Activated CD8-positive, alpha-beta T cell treated with anti-CD3 and anti-CD28 coated beads, Interleukin-2, amount 10 ng/mL, durations not matched to agents 7 days and 5 days (primary cell): Measurements from ENCODE around the gene MTMR2. TPM values are rescaled to one million over a fixed set of nuclear protein-coding genes. Genes with fewer than 3 reads are reported as not detected.

Source experiments
- ATAC-seq: fragments of 150-1000 bp; cut with Tn5 transposase; one replicate; pipeline ENCODE4 v1.10.0; 2021; ENCODE audit warnings: moderate library complexity
- CTCF ChIA-PET: fragments of 350-600 bp; sonication (Branson Sonifier 250); formaldehyde crosslinking; loops from one replicate; lab custom pipeline; 2021; ENCODE audit warnings: antibody characterized with exemption; lab: Charles Lee
- POLR2A ChIA-PET: fragments of 350-600 bp; sonication (Branson Sonifier 250); formaldehyde crosslinking; loops from one replicate; lab custom pipeline; 2021; ENCODE audit warnings: antibody characterized with exemption; lab: Charles Lee
- DNase-seq: peaks from one replicate; pipeline ENCODE4 v3.0.0-alpha.2; 2020
- H3K27ac Mint-ChIP-seq: one replicate; pipeline ENCODE4 v1.8.0; 2021; ENCODE audit warnings: mild to moderate bottlenecking, mixed read lengths
- H3K27me3 Mint-ChIP-seq: one replicate; pipeline ENCODE4 v1.8.0; 2021; ENCODE audit warnings: low read depth, mixed read lengths
- H3K36me3 Mint-ChIP-seq: one replicate; pipeline ENCODE4 v1.8.0; 2021; ENCODE audit warnings: low read depth, mixed read lengths
- H3K4me1 Mint-ChIP-seq: one replicate; pipeline ENCODE4 v1.8.0; 2021; ENCODE audit warnings: low read depth, mixed read lengths
- H3K4me3 Mint-ChIP-seq: one replicate; pipeline ENCODE4 v1.8.0; 2021; ENCODE audit warnings: mild to moderate bottlenecking, mixed read lengths
- H3K9me3 Mint-ChIP-seq: one replicate; pipeline ENCODE4 v1.8.0; 2022; ENCODE audit warnings: mixed read lengths; ENCODE audit not compliant: insufficient read depth
- total RNA-seq, 2 experiments: library from RNA; stranded (reverse); gene quantifications; one replicate each; pipeline ENCODE4 v1.2.3, GENCODE V29; 2021

MTMR2 gene
- 10 to 100 TPM; 27.9 to 29.5 TPM for total RNA-seq

DNA sequence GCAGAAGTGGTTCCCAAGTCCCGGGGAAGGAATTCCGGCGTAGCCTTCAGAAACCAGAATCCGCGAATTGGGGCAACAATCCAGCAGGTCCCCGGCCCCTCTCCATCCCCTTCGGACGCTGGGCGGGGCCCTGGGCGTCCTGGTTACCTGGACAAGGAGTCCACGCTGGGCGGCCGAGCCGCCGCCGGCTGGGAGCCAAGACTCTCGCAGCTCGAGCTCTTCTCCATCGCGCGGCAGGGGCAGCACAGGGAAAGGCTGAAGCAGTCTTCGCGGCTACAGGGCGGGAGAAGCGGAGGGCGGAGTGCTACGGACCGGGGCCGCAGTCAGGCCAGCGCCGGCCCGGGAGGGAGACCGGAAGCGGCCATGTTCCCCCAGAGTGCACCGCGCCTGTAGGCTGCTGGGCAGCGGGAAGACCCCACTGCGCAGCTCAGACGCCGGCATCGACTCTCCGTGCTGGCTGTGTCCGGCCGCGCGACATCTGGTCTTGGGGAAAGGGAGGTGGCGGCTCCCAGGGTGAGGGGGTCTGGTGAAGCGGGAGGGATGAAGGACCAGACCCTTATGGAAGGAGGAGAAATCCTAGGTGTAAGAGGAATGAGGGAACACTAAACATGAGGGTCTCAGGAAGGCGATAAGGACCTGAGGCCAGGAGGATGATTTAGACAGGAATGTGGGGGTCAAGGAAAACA, at the start of gene MTMR2:
TSS of gene MTMR2 (minus strand) at position 380 of the 686 bp plus-strand sequence. CDS start at position 227, 153 bp downstream.
- Mint-ChIP-seq H3K4me1 (peaks cover 25% of the 10 kb centered on the region), H3K4me3 (peak within 1 kb of the TSS; percentile 94), H3K27ac (peak within 1 kb of the TSS; percentile 91), H3K36me3 (peaks cover 4% of the 10 kb centered on the region), H3K9me3 (no peaks in the 10 kb centered on the region), H3K27me3 (peaks cover 11% of the 10 kb centered on the region)
- DNase-seq, result peak; percentile 67
- POLR2A ChIA-PET, result interaction anchor here (0.6 kb wide), 1 partner anchor 372 kb away, joined by 4 read pairs; no protein-coding TSS in a partner anchor
- CTCF ChIA-PET, result interaction anchor here (1.2 to 2.2 kb wide), 2 partner anchors 470 kb away, joined by 3 to 6 read pairs; no protein-coding TSS in a partner anchor
- peak; percentile 97 for ATAC-seq

DNA sequence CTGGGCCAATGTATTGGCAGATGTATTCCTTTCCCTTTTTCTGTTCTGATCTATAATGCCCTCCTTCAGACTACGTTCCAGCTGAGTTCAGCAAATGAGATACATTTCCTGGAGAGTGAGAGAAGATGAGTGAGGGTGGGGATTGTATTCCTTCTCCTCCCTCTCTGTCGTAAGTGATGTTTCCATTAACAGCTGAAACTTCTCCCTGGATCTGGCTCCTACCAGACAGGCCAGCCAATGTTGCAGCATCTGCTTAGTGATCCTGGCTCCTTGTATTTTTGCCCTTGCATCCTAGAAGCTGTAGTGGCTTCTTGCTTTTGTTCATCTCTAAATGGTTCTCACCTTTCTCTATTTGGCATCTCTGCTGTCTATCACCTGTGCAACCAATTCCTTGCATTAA, 48.2 kb upstream of the MTMR2 start:
- no peak for DNase-seq
- Mint-ChIP-seq H3K4me1 (no peaks in the 10 kb centered on the region), H3K27me3 (peaks cover 4% of the 10 kb centered on the region), H3K27ac (no peak overlapping the region), H3K9me3 (no peaks in the 10 kb centered on the region), H3K4me3 (no peak overlapping the region), H3K36me3 (peaks cover 3% of the 10 kb centered on the region)
- ChIA-PET POLR2A (no interaction called here), CTCF (no interaction called here)
- no peak for ATAC-seq

DNA sequence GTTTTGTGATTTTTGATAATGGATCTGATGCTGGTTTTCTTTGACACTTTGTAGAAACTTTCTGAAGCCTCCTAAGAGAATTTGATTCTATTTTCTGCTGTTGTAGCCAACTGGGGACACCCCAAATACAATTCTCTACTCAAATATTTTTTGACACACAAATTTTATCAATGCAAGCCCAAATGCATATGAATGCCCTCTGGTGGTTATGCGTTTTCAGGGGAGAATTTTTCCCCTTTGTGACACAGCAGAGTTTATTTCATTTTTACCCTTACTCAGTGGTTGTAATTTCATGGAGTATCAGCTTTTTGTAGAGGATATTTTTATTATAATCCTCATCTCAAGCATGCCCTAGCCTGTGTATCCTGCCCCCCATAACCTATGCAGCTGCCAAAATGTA, 44.7 kb upstream of the MTMR2 start:
- Mint-ChIP-seq H3K27me3 (peaks cover 5% of the 10 kb centered on the region), H3K27ac (no peak overlapping the region), H3K4me3 (no peak overlapping the region), H3K36me3 (no peaks in the 10 kb centered on the region), H3K4me1 (no peaks in the 10 kb centered on the region), H3K9me3 (no peaks in the 10 kb centered on the region)
- CTCF ChIA-PET, result no interaction called here
- POLR2A ChIA-PET, result no interaction called here
- ATAC-seq, result no peak
- no peak for DNase-seq

DNA sequence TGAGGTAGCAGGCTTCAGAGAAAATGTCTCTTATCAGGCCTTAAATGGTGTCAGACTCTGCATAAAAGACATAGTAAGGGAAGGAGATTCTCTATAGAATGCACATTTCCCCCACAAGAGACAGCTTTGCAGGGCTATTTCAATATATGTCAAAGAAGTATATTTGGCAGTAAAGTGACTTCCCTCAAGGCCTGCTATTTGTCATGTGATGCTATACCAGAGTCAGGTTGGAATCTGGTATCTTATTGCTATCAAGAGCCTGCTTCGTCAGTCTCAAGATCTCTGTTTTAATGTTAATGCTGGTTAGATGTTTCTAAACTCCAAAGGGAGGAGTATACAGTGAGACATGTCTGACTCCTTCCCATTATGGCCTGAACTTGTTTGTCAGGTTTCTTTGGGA, 40.4 kb upstream of the MTMR2 start:
- CTCF ChIA-PET, result no interaction called here
- peaks cover 2% of the 10 kb centered on the region for H3K27me3 Mint-ChIP-seq

DNA sequence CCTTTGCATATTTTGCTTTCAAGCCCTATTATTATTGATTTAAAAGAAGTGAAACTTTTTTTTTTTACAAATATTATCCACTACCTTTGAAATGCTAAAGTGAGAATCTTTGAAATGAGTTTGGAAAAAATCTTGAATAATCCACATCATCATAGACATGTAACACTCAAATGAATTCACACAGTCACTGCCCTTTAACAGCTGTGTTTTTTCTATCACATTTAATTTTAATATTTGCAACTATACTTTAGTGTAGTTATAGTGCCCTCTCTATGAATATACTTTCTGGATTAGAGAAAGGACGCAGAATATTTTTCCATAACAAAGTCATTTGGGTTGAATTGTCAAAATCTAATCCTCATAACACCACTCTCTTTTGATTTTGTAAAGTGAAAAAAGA, 37.9 kb upstream of the MTMR2 start:
- Mint-ChIP-seq H3K9me3 (no peaks in the 10 kb centered on the region), H3K4me1 (no peaks in the 10 kb centered on the region), H3K27me3 (peaks cover 2% of the 10 kb centered on the region), H3K36me3 (no peaks in the 10 kb centered on the region), H3K27ac (no peak overlapping the region), H3K4me3 (no peak overlapping the region)
- ATAC-seq (no peak), DNase-seq (no peak)
- CTCF ChIA-PET, result no interaction called here
- POLR2A ChIA-PET, result no interaction called here

More for the DNA sequence above, 40.4 kb upstream of the MTMR2 start:
- H3K36me3 Mint-ChIP-seq, result no peaks in the 10 kb centered on the region
- DNase-seq, result no peak
- no peaks in the 10 kb centered on the region for H3K9me3 Mint-ChIP-seq
- H3K4me3 Mint-ChIP-seq, result no peak overlapping the region
- H3K4me1 Mint-ChIP-seq, result no peaks in the 10 kb centered on the region
- no peak for ATAC-seq
- no peak overlapping the region for H3K27ac Mint-ChIP-seq
- POLR2A ChIA-PET, result no interaction called here

DNA sequence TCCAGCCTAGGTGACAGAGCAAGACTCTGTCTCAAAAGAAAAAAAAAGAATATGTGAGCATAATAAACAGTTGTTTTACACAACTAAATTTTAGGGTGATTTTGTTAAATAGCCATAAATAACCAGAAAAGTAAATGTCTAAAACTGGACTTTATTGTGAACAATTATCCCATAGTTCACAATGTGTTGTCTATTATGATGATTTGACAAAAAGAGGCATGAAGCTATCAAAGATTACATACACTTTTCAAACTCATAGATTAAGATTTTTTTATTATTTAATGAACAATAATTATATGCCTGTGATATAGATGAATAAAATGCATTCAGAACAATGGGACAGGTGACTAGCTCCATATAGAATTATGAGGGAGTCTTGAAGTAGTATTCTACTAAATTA, 27.0 kb upstream of the MTMR2 start:
- H3K27ac Mint-ChIP-seq, result no peak overlapping the region
- H3K36me3 Mint-ChIP-seq, result peaks cover 2% of the 10 kb centered on the region
- no peak for ATAC-seq
- no peaks in the 10 kb centered on the region for H3K27me3 Mint-ChIP-seq
- peaks cover 9% of the 10 kb centered on the region for H3K9me3 Mint-ChIP-seq
- no peak for DNase-seq
- H3K4me3 Mint-ChIP-seq, result no peak overlapping the region
- CTCF ChIA-PET, result no interaction called here
- POLR2A ChIA-PET, result no interaction called here
- no peaks in the 10 kb centered on the region for H3K4me1 Mint-ChIP-seq

DNA sequence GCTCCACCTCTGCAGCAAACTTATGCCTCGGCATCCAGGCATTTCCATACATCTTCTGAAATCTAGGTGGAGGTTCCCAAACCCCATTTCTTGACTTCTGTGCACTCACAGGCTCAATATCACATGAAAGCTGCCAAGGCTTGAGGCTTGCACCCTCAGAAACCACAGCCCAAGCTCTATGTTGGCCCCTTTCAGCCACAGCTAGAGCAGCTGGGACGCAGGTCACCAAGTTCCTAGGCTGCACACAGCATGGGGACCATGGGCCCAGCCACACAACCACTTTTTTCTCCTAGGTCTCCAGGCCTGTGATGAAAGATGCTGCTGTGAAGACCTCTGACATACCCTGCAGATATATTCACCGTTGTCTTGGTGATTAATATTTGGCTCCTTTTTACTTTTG, 24.7 kb upstream of the MTMR2 start:
- DNase-seq, result no peak
- ChIA-PET POLR2A (interaction anchor here (0.7 kb wide), 1 partner anchor 34 kb away, joined by 3 read pairs; no protein-coding TSS in a partner anchor), CTCF (no interaction called here)
- no peaks in the 10 kb centered on the region for H3K4me1 Mint-ChIP-seq
- no peak overlapping the region for H3K4me3 Mint-ChIP-seq
- H3K27ac Mint-ChIP-seq, result no peak overlapping the region
- no peaks in the 10 kb centered on the region for H3K27me3 Mint-ChIP-seq
- no peak for ATAC-seq
- H3K9me3 Mint-ChIP-seq, result peaks cover 18% of the 10 kb centered on the region
- H3K36me3 Mint-ChIP-seq, result peaks cover 7% of the 10 kb centered on the region

DNA sequence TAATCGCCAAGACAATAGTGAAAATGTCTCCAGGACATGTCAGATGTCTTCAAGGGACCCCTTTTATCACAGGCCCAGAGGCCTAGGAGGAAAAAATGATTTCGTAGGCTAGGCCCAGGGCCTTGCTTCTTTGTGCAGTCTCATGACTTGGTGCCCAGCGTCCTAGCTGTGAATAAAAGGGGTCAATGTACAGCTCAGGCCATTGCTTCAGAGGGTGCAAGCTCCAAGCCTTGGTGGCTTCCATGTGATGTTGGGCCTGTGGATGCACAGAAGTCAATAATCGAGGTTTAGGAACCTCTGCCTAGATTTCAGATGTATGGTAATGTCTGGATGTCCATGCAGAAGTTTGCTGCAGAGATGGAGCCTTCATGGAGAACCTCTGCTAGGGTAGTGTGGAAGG, 20.7 kb upstream of the MTMR2 start:
- DNase-seq (no peak), ATAC-seq (no peak)
- H3K4me3 Mint-ChIP-seq, result no peak overlapping the region
- no peak overlapping the region for H3K27ac Mint-ChIP-seq
- peaks cover 7% of the 10 kb centered on the region for H3K36me3 Mint-ChIP-seq
- POLR2A ChIA-PET, result no interaction called here
- peaks cover 18% of the 10 kb centered on the region for H3K9me3 Mint-ChIP-seq
- no peaks in the 10 kb centered on the region for H3K4me1 Mint-ChIP-seq
- H3K27me3 Mint-ChIP-seq, result no peaks in the 10 kb centered on the region
- CTCF ChIA-PET, result no interaction called here

DNA sequence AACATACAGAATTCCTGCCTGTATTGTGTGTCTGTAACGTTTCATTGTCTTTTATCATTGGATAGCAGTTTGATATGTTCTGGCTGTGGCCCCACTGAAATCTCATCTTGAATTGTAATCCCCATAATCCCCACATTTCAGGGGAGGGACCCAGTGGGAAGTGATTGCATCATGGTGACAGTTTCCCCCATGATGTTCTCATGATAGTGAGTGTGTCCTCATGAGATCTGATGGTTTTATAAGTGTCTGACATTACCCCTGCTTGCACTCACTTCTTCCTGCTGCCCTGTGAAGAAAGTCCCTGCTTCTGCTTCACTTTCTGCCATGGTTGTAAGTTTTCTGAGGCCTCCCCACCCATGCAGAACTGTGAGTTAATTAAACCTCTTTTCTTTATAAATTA, 19.6 kb upstream of the MTMR2 start:
- POLR2A ChIA-PET, result no interaction called here

DNA sequence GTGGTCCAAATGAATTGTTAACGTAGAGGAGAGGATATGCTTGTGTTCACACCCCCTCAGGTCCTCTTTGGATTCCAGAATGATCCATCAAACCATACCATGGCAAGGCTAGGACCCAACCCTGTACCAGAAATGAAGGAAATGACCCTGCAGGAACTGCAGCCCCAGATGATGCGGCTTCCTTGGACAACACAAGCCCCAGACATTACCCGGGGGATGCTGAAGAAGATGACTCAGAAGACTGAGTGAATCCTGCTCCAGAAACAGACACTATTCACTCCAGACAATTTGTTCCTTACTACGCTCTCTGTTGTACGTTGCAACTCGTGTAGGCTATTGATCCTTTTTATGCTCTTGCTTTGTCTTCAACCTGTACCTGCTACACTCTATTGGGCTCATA, 15.2 kb upstream of the MTMR2 start:
- ATAC-seq, result no peak
- Mint-ChIP-seq H3K4me3 (no peak overlapping the region), H3K36me3 (peaks cover 2% of the 10 kb centered on the region), H3K27ac (no peak overlapping the region), H3K4me1 (no peaks in the 10 kb centered on the region), H3K9me3 (peaks cover 3% of the 10 kb centered on the region), H3K27me3 (no peaks in the 10 kb centered on the region)
- ChIA-PET CTCF (no interaction called here), POLR2A (no interaction called here)
- DNase-seq, result no peak

More for the DNA sequence above, 19.6 kb upstream of the MTMR2 start:
- DNase-seq, result no peak
- Mint-ChIP-seq H3K27me3 (no peaks in the 10 kb centered on the region), H3K9me3 (peaks cover 12% of the 10 kb centered on the region), H3K27ac (no peak overlapping the region), H3K4me1 (no peaks in the 10 kb centered on the region), H3K36me3 (peaks cover 7% of the 10 kb centered on the region), H3K4me3 (no peak overlapping the region)
- ATAC-seq, result no peak
- CTCF ChIA-PET, result no interaction called here

DNA sequence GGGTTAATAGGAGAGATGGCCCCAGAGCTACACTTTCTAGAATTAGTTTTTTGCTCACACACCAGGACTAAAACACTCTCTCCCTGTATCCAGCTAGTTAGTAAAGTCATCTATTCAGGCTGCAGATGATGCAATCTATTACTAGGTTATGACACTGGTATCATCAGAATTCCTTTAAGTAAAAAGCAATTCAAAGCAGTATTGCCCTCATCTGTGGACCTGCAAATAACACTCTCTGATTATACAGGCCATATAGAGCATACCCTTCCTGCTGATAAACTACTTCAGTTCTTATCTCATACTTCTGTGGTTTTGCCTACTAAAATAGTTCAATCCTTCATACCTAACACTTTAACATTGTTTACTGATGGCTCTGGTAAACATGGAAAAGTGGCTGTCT, 13.5 kb upstream of the MTMR2 start:
- CTCF ChIA-PET, result interaction anchor here (1.0 kb wide), 1 partner anchor 457 kb away, joined by 4 read pairs; no protein-coding TSS in a partner anchor
- Mint-ChIP-seq H3K36me3 (no peaks in the 10 kb centered on the region), H3K9me3 (no peaks in the 10 kb centered on the region), H3K27me3 (no peaks in the 10 kb centered on the region), H3K27ac (no peak overlapping the region), H3K4me1 (no peaks in the 10 kb centered on the region), H3K4me3 (no peak overlapping the region)
- no peak for ATAC-seq
- DNase-seq, result no peak
- POLR2A ChIA-PET, result no interaction called here

DNA sequence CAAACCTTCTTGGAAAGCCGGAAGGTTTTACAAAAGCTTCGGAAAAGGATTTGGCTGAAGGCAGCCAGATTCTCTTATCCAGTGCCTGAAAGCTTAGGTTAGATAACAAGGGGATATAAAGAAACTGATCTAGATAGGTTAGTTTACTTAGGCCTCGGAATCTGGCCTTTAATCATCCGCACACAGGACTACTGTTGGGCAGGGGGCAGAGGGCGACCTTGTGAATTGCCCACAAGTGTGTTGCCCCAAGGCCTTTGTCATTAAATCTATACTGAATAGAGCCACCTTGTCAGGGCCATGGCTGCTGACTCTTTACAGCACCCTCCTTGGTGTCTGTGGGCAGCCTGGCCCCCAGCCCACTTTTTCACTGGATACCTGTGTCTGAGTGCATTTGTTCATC, 9.7 kb upstream of the MTMR2 start:
- H3K4me3 Mint-ChIP-seq, result no peak overlapping the region
- ATAC-seq (no peak), DNase-seq (no peak)
- H3K4me1 Mint-ChIP-seq, result no peaks in the 10 kb centered on the region
- POLR2A ChIA-PET, result no interaction called here
- H3K27ac Mint-ChIP-seq, result no peak overlapping the region
- H3K36me3 Mint-ChIP-seq, result peaks cover 2% of the 10 kb centered on the region
- peaks cover 1% of the 10 kb centered on the region for H3K27me3 Mint-ChIP-seq
- CTCF ChIA-PET, result interaction anchor here (1.1 kb wide), 1 partner anchor 410 kb away, joined by 3 read pairs; the partner anchor contains the start of gene MAML2
- peaks cover 9% of the 10 kb centered on the region for H3K9me3 Mint-ChIP-seq
